HG03064 (cell line): ENCODE measurements around the gene ARHGEF12.

Source experiments
- ATAC-seq: cut with Tn5 transposase; IDR thresholded peaks from one replicate; pipeline ENCODE4 v1.9.1; 2021; ENCODE audit warnings: low read depth; ENCODE audit not compliant: unreplicated experiment

Gene ARHGEF12

DNA sequence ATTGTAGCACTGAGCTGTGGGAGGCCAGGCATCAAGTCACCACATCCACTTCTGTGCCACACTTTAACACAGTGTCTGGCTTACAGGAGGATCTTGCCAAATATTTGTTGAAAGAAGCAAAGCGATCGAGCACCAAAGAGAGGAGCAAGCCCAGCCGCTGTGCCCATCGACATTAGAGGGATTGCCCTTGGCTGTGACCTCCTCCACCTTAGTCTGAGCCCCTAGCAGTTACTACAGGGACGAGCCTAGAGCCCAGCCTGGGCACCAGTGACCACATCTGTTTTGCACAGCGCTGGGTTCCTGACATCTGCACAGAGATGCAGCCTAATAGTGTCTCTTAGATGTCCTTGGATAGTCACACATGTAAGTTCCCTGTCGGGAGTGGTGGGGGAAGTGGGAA is 193.0 kb downstream of the ARHGEF12 start:
- no peak for ATAC-seq

DNA sequence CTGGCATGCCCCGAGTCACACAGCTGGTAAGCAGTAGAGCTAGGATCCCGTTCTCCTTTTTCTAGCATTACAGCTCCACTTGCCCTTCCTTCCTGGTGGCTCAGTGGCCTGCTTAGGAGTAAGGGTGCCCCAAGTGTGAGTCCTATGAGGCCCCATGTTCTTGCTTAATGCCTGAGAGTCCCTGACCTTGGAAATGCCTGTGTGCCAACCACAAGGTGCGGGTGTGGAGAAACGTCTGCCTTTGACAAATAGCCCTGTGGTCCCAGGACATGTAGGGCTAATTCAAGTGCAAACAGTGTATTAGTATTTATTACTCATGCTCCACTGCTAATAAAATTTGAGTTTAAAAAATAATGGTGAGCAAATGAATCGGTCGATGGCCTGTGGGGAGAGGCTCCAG is 193.7 kb downstream of the ARHGEF12 start:
- no peak for ATAC-seq

DNA sequence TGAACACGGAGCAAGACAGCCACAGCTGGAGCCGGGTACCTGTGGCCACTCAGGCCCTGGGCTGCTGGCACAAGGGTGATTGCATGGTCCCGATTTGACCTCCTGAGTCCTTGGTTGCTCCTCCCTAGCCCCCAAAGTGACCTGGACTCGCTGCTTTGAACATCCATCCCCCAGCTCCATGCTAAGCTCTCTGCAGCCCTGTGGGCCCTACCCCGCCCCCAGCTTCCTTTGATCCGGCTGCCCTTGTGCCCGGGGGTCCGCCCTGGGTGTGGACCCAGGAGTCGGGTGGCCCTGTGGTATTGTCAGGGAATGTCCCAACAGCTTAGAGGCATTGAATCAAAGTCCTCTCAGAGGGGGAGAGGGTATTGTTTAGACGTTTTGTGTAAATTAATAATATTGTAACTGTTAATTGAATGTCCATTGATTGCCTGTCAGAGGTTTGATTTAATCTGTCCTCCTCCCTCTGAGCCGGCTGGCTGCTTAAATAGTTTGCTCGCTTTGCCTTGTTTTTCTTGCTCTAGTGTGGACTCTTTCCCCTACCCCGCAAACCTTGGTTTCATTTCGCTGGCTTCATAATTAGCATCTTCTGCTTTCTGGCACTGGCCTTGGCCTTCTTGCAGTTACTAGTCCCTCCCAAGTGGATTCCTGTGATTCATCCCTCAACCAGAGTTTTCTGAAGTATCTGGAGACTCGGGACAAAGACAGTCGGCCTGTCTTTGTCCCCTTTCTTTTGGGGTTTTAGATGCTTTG is 196.0 kb downstream of the ARHGEF12 start:
- no peak for ATAC-seq

DNA sequence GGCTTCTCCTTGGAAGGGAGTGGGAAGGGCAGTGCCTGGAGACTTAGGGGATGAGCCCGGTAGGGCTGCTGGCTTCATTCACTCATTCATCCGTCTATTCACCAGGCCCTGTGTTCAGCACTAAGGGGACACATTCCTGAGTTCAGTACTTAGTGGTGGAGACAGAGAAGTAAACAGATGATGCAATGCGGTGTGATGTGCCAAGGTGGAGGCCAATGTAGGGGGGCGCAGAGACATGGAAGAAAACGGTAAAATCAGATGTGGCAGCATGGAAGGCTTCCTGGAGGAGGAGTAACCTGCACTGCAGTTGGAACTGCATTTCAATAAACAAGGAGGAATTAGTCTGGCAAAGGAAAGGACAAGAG is 196.6 kb downstream of the ARHGEF12 start:
- no peak for ATAC-seq

DNA sequence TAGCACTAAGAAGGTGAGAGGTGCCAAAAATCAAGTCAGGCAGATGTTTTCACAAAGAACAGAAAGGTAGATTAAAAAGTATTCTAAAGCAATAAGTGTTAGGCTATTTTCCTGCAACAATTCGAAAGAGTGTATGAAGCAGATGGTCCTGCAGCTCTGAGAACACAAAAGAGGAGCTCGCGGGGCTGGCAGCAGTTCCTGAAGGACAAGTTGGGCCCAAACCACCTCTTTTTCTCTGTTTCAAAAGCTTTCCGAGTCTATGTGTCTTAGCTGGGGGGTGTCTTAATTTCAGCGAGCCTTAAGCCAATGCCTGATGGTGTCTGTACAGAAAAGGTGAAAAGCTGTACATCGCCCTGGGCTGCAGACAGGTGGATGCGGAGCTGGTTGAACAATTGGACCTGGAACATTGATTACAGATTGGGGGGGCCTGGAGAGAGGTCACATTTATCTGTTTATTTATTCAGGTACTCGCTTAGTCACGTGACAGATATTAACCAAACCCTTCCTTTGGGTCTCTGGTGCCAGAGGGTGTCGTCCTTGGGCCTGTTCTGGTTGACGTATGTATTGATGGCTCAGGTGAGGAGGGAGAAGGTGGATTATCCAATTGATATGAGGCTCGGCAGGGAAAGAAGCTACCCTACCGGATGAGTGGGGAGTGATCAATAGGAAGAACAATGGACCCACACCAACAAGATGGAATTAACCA is 200.0 kb downstream of the ARHGEF12 start:
- ATAC-seq, result no peak

DNA sequence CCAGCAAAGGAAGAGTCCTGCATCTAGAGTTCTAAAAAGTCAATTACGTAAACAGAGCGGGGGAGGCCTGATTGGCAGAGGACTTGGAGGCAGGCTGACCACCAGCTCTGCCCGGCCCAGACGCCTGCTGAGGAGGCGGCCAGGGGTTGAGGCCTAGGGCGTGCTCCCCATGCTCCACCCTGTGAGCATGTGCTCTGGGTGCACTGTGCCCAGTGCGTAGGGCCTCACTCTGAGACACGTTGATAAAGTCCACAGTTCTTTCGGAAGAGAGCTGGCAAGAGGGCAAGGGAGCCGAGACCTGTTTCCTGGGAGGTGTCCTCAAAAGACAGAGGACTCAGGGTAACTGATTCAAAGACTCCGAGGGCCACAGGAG is 200.6 kb downstream of the ARHGEF12 start:
- no peak for ATAC-seq

DNA sequence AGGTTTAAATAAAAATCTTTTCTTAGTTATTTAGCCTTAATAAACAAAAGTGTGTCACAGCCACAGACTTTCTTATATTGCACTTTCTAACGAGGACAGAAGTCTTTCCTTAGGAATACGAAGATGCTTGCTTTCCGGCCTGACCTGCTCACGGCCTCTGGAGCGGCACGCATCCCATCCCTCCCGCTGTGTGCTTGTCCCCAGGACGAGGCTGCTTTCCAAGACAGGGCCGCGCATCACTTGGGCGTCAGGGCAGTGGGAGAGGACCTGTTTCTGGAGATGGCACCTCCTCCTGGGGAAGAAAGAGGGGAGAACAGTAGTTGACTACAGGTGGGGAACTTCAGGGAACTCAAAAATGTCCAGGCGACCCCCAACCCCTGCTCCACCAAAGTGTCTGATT is 201.8 kb downstream of the ARHGEF12 start:
- ATAC-seq, result no peak

DNA sequence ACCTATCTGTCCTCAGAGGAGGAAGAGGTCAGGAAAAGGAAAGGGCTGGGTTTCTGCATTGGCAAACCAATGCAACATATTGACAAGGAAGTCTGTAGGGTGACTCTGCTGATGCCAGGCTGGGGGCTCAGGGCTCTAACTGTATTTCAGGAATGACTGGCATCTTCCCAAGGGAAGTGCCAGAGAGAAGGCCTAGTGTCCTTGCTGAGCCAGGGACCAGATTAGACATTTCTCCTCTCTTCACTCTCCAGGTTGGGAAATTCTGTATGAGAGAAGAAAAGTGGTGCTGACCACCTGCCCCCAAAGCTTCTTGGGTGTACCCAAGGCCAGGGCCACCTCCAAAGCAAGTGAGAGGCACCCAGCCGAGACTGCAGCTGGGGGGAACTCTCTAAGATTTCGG is 202.5 kb downstream of the ARHGEF12 start:
- no peak for ATAC-seq
